PC-3 (cell line): ENCODE measurements around the gene METTL1. TPM values are rescaled to one million over a fixed set of nuclear protein-coding genes. Genes with fewer than 3 reads are reported as not detected.

ENCODE experiments used
- ATAC-seq: fragments of 200-7000 bp; cut with Tn5 transposase; 2 replicates; pipeline ENCODE4 v1.9.1; 2020; ENCODE audit warnings: mild to moderate bottlenecking, moderate library complexity
- BruUV-seq: library from RNA; stranded (reverse); fragments of 400-500 nt; replicated peaks from 2 replicates; lab custom pipeline; 2021; lab: Mats Ljungman, UMichigan
- CTCF ChIA-PET: fragments of 300-600 bp; sonication (Branson Sonifier 250); formaldehyde crosslinking; loops from one replicate; lab custom pipeline; 2022; ENCODE audit warnings: antibody characterized with exemption; lab: Charles Lee
- POLR2A ChIA-PET: fragments of 300-600 bp; sonication (Branson Sonifier 250); formaldehyde crosslinking; loops from one replicate; lab custom pipeline; 2022; ENCODE audit warnings: antibody characterized with exemption; ENCODE audit not compliant: unreplicated experiment; lab: Charles Lee
- DNase-seq: peaks from one replicate; pipeline ENCODE4 v3.0.0-alpha.2; 2015
- H2AFZ ChIP-seq: fragments of 300-600 bp; sonication (generic); 2 replicates; pipeline ENCODE4 v1.6.0; 2016; ENCODE audit warnings: antibody characterized with exemption, low read length
- H3F3A ChIP-seq: fragments of 300-600 bp; sonication (generic); one replicate; pipeline ENCODE4 v1.6.0; 2017; ENCODE audit warnings: antibody characterized with exemption, low read length, control low read depth, mild to moderate bottlenecking; ENCODE audit not compliant: unreplicated experiment
- H3K27ac ChIP-seq: fragments of 300-600 bp; sonication (generic); 2 replicates; pipeline ENCODE4 v1.5.1; 2016; ENCODE audit warnings: mild to moderate bottlenecking, low read length
- H3K27me3 ChIP-seq: fragments of 300-600 bp; sonication (generic); 2 replicates; pipeline ENCODE4 v1.6.1; 2016; ENCODE audit warnings: low read length, mixed read lengths
- H3K36me3 ChIP-seq: fragments of 300-600 bp; sonication (generic); 2 replicates; pipeline ENCODE4 v1.6.1; 2016; ENCODE audit warnings: low read depth, mixed run types, low read length, mixed read lengths
- H3K4me1 ChIP-seq: fragments of 300-600 bp; sonication (generic); 2 replicates; pipeline ENCODE4 v1.5.1; 2016; ENCODE audit warnings: low read length; ENCODE audit not compliant: insufficient read depth
- H3K4me2 ChIP-seq: fragments of 300-600 bp; sonication (generic); 2 replicates; pipeline ENCODE4 v1.6.0; 2016; ENCODE audit warnings: low read length
- H3K4me3 ChIP-seq: fragments of 300-600 bp; sonication (generic); 2 replicates; pipeline ENCODE4 v1.5.1; 2016; ENCODE audit warnings: mild to moderate bottlenecking, low read length, mixed read lengths
- H3K79me2 ChIP-seq: fragments of 300-600 bp; sonication (generic); 2 replicates; pipeline ENCODE4 v1.6.1; 2017; ENCODE audit warnings: low read length, mixed read lengths
- H3K9ac ChIP-seq: fragments of 300-600 bp; sonication (generic); 2 replicates; pipeline ENCODE4 v1.6.0; 2016; ENCODE audit warnings: mild to moderate bottlenecking, low read length
- H3K9me2 ChIP-seq: fragments of 300-600 bp; sonication (generic); replicated peaks from 2 replicates; pipeline ENCODE4 v1.6.1; 2016; ENCODE audit warnings: mixed run types, low read length, mixed read lengths
- H3K9me3 ChIP-seq: fragments of 300-600 bp; sonication (generic); 2 replicates; pipeline ENCODE4 v1.6.1; 2016; ENCODE audit warnings: low read length, mixed read lengths
- H4K20me1 ChIP-seq: fragments of 300-600 bp; sonication (generic); 2 replicates; pipeline ENCODE4 v1.6.1; 2016; ENCODE audit warnings: low read length, mixed read lengths
- EZH2 ChIP-seq: fragments of 300-600 bp; sonication (generic); IDR thresholded peaks from one replicate; pipeline ENCODE4 v1.6.1; 2017; ENCODE audit warnings: antibody characterized with exemption, mild to moderate bottlenecking, low read length; ENCODE audit not compliant: unreplicated experiment
- EZH2phosphoT487 ChIP-seq: fragments of 300-600 bp; sonication (generic); IDR thresholded peaks from 2 replicates; pipeline ENCODE4 v1.6.1; 2018; ENCODE audit warnings: mild to moderate bottlenecking, antibody characterized with exemption, low read length, borderline replicate concordance
- intact Hi-C: fragments of 100-400 bp; cut with micrococcal nuclease; formaldehyde crosslinking; loops from 2 replicates; pipeline ENCODE4 v1.9.0; 2023
- total RNA-seq: library from RNA; depleted of rRNA; stranded (reverse); fragments of >200 nt; gene quantifications from 2 replicates; pipeline ENCODE4 v1.2.3, GENCODE V29; 2014
- TF ChIP-seq, protein P1 (sequence below): fragments of 300-600 bp; sonication (generic); conservative IDR thresholded peaks from 2 replicates; pipeline ENCODE4 v1.5.1; 2017; ENCODE audit warnings: antibody characterized with exemption, low read depth, mild to moderate bottlenecking, low read length

Gene METTL1
- total RNA-seq, 1 experiment from 2014 or later = 29.8 TPM

- H4K20me1 ChIP-seq = no peaks in the 10 kb centered on the region
- ChIA-PET POLR2A (no interaction called here), CTCF (no interaction called here)
- H2AFZ ChIP-seq = no peak overlapping the region
- no peak overlapping the region for H3K27ac ChIP-seq
- no peaks in the 10 kb centered on the region for H3K27me3 ChIP-seq
- no peaks in the 10 kb centered on the region for H3K79me2 ChIP-seq
- H3K9me3 ChIP-seq = no peaks in the 10 kb centered on the region
- H3K9ac ChIP-seq = no peak overlapping the region
- H3K9me2 ChIP-seq = no peaks in the 10 kb centered on the region
- intact Hi-C loops = no loop called here
- H3K36me3 ChIP-seq = no peaks in the 10 kb centered on the region
- H3K4me3 ChIP-seq = no peak overlapping the region
- DNase-seq = peak; percentile 88
- H3F3A ChIP-seq = no peaks in the 10 kb centered on the region
- no peak overlapping the region for H3K4me2 ChIP-seq
- TF ChIP-seq EZH2 (no peak), EZH2phosphoT487 (no peak)
- TF ChIP-seq, protein P1, sequence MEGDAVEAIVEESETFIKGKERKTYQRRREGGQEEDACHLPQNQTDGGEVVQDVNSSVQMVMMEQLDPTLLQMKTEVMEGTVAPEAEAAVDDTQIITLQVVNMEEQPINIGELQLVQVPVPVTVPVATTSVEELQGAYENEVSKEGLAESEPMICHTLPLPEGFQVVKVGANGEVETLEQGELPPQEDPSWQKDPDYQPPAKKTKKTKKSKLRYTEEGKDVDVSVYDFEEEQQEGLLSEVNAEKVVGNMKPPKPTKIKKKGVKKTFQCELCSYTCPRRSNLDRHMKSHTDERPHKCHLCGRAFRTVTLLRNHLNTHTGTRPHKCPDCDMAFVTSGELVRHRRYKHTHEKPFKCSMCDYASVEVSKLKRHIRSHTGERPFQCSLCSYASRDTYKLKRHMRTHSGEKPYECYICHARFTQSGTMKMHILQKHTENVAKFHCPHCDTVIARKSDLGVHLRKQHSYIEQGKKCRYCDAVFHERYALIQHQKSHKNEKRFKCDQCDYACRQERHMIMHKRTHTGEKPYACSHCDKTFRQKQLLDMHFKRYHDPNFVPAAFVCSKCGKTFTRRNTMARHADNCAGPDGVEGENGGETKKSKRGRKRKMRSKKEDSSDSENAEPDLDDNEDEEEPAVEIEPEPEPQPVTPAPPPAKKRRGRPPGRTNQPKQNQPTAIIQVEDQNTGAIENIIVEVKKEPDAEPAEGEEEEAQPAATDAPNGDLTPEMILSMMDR = no peak
- peaks cover 11% of the 10 kb centered on the region for H3K4me1 ChIP-seq
- BruUV-seq = no TSS peak
- ATAC-seq = peak; percentile 80
Observed at GRCh38 chr12:57810450-57810849, 38.5 kb upstream of the METTL1 start.

GRCh38 chr12:57809425-57809824 lies 37.5 kb upstream of the METTL1 start:
- Histone ChIP-seq H3K9me3 (no peaks in the 10 kb centered on the region), H3K27me3 (no peaks in the 10 kb centered on the region), H2AFZ (no peak overlapping the region), H3K79me2 (no peaks in the 10 kb centered on the region), H3K9ac (no peak overlapping the region), H3K9me2 (no peaks in the 10 kb centered on the region), H3K4me2 (no peak overlapping the region), H4K20me1 (no peaks in the 10 kb centered on the region), H3K36me3 (no peaks in the 10 kb centered on the region), H3K27ac (no peak overlapping the region), H3K4me3 (no peak overlapping the region), H3K4me1 (peaks cover 11% of the 10 kb centered on the region), H3F3A (no peaks in the 10 kb centered on the region)
- CTCF ChIA-PET = no interaction called here
- POLR2A ChIA-PET = interaction anchor here (0.6 kb wide), 1 partner anchor 127 kb away, joined by 4 read pairs; no protein-coding TSS in a partner anchor
- ATAC-seq = no peak
- TF ChIP-seq EZH2phosphoT487 (no peak), EZH2 (no peak)
- TF ChIP-seq, protein P1 = no peak
- DNase-seq = no peak
- BruUV-seq = no TSS peak
- intact Hi-C loops = no loop called here

DNA sequence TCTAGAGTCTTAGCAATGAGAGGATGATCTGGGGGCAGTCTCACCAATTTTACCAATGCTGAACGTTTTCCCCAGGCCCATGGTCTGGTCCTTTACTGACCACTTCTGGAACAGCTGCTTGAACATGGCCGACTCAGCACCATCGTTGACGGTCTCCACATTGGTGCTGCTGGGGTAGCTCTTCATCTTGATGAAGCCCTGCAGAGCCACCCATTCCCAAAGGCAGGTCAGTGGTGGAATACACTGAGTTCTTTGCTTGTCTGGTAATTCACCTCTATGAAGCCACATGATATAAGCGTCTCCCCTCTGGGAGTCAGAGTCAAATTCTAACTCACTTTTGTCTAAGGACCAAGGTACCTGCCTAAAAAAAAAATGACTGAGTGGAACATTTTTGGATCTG lies 36.4 kb upstream of the METTL1 start:
- no peak for DNase-seq

More for the DNA sequence above, 36.4 kb upstream of the METTL1 start:
- Histone ChIP-seq H2AFZ (no peak overlapping the region), H3K4me3 (no peak overlapping the region), H3K79me2 (no peaks in the 10 kb centered on the region), H3K27me3 (no peaks in the 10 kb centered on the region), H3K4me1 (peaks cover 11% of the 10 kb centered on the region), H3K27ac (no peak overlapping the region), H4K20me1 (no peaks in the 10 kb centered on the region), H3F3A (no peaks in the 10 kb centered on the region), H3K9me2 (no peaks in the 10 kb centered on the region), H3K4me2 (no peak overlapping the region), H3K9me3 (no peaks in the 10 kb centered on the region), H3K36me3 (no peaks in the 10 kb centered on the region), H3K9ac (no peak overlapping the region)
- CTCF ChIA-PET = no interaction called here
- ATAC-seq = no peak
- intact Hi-C loops = no loop called here
- POLR2A ChIA-PET = no interaction called here
- TF ChIP-seq EZH2 = no peak
- TF ChIP-seq EZH2phosphoT487 = no peak
- TF ChIP-seq, protein P1 = no peak
- no TSS peak for BruUV-seq
